ENCODE data around the gene ACTR3.
"Not testable (repeated sequence)": the region's sequence is repeated elsewhere in the genome, so short reads cannot be mapped to it uniquely, and the experiment has no call there.

The ACTR3 gene

DNA sequence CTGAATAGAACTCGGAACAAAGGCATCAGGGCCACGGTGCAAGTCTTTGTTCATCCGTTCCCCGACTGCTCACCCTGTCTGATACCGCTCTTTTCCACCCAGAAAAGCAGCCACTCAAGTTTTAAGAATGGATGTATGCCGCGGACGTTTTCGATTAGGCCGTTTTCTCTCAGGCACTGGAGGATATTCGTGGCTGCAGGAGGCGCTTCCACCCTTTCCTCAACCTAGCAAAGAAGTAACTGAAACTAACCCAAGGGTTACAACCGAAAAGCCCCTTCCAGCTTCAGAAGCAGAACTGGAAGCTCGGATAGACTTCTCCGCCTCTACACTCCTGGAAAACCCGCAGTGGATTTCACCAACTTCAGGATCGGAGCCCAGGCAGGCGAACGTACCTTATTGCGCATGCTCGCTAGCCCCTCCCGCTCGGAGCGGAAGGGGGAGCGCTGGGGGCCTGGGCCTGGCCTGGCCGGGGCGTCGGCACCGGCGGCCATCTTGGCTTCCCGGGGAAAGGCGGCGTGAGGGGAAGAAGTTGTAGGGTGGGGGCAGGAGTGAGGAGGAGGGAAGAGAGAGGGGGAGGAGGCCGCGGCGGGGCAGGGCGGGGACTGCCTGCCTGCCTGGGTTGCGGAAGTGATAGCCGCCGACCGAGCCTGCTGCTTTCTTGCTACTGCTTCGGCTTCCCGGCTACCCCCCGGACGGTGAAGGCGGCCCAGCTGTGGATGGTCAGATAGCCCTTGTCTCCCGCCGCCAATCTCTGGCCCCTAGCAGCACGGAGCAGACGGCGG is at the start of gene ACTR3:
TSS of gene ACTR3 (plus strand) at position 619 of the 782 bp plus-strand sequence. CDS start 191 bp downstream, outside the sequence.
- DNase-seq (ENCODE audit: low read depth) = peak; percentile 97

DNA sequence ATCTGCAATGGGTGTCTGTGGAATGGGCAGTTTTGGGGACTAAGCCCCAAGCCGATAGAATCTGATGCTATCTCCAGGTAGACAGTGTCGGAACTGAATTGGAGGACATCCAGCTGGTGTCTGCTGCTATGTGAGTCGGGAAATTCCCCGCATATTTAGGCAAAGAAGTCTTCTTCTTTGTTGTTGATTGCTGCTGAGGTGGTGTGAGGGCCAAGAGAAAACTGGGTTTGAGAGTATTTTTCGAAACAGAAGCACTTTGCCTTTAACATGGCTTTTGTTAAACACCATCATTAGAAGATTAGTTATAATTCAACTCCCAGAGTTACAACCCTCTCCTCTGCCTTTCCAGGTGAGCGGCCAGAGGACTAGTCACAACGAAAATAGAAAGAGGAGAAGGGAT is 49.4 kb upstream of the ACTR3 start:
- DNase-seq (ENCODE audit: low read depth) = no peak

DNA sequence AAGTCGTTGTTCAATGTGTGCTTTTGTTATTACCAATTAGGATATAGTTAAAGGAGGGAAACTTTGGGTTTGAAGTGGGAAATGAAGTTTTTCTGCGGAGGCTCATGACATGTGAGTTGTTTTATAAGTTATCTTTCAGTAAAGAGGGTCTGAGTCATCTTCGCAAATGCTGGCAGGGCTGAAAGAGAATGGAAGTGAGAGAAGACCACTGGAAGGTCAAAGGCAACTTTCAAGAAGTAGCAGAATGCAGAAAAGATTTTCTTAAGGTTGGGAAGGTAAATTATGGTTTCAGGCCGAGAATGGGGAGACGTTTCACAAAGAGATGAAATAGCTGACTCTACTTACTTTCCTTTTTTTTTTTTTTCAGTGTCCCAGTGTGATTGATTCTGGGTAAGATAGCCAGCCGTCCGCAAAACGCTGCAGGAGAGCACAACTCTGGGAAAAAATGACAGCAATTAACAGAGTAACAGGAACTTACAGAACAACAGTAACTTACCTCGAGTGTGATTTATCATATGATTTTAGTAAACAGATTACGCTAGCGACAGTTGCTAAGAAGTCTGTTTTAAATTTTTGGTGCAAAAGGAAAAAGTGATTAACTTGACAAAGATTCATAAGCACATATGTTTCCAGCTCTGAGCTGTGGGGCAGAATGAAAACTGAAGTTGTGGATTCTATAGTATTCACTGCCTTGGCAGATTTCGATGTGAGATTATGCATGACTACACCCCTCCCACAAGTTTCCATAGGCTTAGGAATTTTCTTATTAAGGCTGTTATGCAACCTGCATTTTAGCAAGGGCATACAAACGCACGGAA is 46.8 kb upstream of the ACTR3 start:
- DNase-seq (ENCODE audit: low read depth) = no peak

DNA sequence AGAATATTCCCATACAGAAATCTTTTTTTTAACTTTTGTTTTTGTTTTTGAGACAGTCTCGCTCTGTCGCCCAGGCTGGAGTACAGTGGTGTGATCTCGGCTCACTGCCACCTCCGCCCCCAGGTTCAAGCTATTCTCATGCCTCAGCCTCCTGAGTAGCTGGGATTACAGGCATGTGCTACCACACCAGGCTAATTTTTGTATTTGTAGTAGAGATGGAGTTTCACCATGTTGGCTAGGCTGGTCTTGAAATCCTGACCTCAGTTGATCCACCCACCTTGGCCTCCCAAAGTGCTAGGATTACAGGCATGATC is 46.2 kb upstream of the ACTR3 start:
- DNase-seq (ENCODE audit: low read depth) = not testable (repeated sequence)

DNA sequence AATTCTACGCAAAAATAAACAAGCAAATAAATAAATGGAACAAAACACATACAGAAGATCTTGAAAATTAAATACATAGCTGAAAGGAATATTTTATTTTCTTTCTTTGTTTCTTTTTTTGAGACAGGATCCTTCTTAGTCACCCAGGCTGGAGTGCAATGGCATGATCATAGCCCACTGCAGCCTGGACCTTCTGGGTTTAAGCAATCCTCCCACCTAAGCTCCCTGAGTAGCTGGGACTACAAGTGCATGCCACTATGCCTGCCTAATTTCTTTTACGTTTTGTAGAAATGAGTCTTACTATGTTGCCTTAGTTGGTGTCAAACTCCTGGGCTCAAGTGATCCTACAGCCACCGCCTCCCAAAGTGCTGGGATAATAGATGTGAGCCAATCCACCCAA is 44.6 kb upstream of the ACTR3 start:
- no peak for DNase-seq (ENCODE audit: low read depth)

DNA sequence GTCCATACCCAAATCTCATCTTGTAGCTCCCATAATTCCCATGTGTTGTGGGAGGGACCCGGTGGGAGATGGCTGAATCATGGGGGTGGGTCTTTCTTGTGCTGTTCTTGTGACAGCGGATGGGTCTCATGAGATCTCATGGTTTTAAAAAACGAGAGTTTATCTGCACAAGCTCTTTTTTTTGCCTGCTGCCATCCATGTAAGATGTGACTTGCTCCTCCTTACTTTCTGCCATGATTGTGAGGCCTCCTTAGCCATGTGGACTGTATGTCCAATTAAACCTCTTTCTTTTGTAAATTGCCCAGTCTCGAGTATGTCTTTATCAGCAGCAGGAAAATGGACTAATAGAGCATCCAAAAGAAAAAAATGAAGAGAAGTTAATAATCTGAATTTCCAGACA is 44.1 kb upstream of the ACTR3 start:
- DNase-seq (ENCODE audit: low read depth) = not testable (repeated sequence)

DNA sequence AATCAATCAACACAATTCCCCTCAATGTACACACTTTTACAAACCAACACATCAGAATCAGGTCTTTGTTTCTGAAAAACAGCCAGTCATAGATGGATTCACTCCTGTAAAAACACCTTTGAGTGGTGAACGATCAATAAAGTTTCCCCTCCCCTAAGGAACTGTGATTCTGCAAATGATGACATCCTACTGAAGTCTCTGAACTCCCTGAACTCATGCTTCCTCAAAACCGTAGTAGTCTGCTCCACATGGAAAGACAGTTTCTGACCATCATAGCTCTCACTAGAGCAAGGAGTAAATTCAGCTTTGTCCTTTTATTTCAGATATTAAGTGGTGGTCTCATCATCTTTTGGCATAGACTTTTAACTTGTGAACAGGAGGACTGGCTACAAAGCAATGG is 43.5 kb upstream of the ACTR3 start:
- no peak for DNase-seq (ENCODE audit: low read depth)

DNA sequence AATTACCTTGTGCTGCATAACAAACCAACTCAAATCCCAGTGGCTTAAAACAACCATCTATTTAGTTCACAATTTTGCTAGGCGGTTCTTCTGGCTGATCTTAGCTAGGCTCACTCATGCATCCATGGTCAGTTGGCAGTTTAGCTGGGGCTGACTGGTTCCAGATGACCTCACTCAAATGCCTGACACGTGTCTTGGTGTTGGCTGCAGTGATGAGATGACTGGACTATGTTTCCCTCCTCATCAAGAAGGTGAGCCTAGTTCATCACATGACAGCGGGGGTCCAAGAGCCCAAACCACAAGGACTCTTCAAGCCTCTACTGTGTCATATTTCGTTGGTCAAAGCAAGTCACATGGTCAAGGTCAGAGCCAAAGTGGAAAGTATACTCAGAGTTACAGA is 42.7 kb upstream of the ACTR3 start:
- no peak for DNase-seq (ENCODE audit: low read depth)

DNA sequence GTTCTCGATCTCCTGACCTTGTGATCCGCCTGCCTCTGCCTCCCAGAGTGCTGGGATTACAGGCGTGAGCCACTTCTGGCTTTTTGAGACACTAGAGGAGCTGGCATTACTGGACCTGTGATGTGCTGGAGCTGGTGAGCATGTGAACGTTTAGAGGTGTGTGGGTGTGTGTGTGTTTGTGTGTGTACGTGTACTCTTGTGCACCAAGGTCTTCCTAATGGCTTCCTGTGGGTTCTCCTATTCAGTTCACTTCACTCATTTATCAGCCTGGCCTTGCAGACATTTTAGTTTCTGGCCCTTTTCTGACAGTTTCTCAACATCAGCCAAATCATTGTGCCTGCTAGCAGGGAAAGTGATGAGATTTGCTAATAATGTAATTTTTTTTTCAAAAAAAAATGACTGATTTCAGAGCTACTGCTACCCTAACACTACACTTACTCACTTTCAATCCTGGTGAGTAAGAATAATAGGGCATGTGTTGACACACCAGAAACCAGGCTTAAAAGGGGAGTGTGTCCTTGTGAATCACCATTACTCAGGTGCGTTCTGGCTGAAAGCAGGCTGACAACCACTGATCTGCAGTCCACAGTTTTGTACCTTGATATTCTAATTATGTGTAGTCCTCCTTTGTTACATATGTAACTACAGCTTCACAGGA is 41.0 kb upstream of the ACTR3 start:
- DNase-seq (ENCODE audit: low read depth) = no peak

DNA sequence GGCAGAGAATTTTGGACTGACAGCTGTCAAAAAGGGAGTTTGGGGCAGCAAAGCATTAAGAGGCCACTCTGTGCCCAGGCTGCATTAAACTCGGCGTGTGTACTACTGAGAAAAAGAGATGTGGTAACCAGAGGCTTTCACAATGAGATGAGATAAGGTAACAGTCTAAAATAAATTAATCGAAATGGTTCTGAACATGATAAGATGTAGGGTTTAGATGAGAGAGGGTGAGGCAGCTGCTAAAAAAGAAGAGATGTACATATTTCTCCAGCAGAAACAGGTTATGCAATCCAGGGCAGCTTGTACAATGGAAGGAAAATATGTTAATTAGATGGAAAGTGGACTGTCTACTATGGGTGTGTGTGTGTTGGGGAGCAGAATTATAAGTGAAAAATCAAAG is 39.2 kb upstream of the ACTR3 start:
- DNase-seq (ENCODE audit: low read depth) = no peak

DNA sequence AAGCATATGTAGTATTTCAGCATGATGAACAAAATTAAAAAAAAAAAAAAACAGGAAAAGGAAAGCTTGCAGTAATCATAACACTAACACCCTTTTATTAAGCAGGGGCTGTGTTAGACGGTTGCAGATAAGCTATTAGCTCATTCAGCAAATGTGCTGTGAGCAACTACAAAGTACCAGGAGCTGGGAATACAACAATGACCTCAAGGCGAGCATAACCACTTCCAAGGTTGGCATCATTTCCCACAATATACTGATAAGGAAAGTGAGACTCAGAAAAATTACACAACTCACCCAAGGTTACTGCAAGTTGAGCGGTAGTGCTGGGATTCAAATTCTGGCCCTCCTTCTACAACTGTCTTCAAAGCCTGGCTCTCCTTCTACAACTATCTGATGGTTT is 38.2 kb upstream of the ACTR3 start:
- no peak for DNase-seq (ENCODE audit: low read depth)

DNA sequence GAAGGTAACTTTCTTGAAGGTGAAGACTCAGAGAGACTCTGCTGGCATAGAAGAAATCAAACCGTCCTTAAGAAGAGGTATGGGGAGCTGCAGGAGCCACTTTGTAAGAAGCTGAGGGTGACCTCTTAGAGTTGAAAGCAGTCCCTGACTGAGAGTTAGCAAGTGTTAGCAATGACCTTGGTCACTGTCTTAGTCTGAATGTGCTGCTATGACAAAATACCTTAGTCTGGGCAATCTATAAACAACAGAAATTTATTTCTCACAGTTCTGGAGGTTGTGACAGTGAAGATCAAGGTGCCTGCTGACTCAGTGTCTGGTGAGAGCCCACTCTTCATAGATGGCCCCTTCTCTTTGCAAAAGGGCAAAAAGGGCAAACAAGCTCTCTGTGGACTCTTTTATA is 35.7 kb upstream of the ACTR3 start:
- DNase-seq (ENCODE audit: low read depth) = no peak

DNA sequence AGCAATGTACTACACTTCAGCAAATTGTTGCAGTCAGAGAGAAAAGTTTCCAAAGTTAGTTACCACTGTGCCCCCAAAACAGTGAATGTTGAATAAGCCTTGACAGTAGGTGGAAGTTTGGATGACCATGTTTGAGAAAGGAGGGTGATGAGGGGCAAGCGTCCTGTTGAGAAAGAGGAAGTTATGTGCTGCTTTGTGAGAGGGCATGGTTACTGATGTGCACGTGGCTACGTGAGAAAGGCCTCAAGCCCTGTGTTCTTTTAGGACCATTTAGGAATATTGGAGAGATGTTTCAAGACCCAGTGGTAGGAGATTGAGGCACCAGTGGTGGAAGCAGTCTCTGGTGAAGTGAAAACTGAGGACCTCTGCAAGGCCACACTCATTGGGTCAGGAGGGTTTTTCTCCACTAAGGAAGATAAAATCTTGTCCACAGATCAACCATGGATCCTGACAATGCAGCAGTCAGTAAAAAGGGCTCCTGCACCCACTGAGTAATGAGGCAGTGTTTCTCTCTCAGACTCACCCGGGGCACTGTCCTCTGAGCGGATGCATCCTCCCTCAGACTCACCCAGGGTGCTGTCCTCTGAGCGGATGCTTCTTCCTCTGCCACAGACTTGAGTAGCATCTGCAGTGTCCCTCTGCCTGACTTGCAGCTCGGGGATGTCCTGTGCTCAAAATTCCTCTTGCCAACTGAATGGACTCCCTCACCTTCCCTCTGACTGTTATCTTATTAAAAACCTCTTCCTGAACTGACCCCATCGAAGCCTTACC is 34.7 kb upstream of the ACTR3 start:
- no peak for DNase-seq (ENCODE audit: low read depth)

DNA sequence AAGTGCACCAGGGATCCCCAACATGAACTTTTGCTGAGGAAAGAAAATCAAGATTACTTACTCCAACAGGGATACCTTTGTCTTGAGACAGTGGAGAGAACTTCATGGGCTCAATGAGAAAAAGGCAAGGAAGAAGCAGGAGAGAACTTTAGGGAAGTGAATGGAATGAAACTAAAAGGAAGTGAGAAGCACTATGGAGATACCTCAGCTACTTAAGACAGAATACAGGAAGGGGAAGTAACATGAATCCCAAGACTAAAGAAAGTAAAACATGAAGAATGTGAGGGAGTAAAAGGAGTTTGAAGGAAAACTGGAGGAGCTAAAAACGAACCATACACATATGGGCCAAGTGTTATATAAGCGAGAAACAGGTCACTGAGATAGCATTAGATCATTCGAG is 32.4 kb upstream of the ACTR3 start:
- no peak for DNase-seq (ENCODE audit: low read depth)

DNA sequence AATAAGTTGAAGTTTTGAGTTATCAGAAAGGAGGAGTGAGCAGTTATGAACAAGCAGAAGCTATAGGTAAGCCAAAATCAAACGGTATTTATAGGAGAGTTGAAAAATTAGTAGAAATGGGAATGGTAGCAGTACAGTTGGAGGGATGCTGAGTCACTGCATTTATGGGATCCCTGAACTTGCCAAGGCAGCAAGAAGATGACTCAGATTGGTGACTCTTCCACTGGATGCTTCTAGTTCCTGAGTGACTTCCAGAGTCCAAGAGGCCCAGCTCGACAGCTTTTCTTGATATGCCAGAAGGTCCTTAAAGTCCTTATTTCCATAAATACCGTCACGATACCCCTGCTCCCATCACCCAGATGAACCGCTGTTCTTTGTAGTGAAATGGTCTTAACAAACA is 31.1 kb upstream of the ACTR3 start:
- DNase-seq (ENCODE audit: low read depth) = no peak

DNA sequence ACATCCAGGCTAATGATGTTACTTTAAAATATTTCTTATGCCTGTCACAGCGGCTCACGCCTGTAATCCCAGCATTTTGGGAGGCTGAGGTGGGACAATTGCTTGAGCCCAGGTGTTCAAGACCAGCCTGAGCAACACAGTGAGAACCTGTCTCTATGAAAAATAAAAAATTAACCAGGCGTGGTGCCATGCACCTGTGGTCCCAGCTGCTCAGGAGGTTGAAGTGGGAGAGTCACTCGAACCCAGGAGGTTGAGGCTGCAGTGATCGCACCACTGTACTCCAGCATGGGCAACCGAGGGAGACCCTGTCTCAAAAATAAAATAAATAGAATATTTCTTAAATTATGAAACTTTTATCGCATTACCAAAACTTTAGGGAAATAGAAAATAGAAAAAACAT is 28.1 kb upstream of the ACTR3 start:
- DNase-seq (ENCODE audit: low read depth) = no peak

DNA sequence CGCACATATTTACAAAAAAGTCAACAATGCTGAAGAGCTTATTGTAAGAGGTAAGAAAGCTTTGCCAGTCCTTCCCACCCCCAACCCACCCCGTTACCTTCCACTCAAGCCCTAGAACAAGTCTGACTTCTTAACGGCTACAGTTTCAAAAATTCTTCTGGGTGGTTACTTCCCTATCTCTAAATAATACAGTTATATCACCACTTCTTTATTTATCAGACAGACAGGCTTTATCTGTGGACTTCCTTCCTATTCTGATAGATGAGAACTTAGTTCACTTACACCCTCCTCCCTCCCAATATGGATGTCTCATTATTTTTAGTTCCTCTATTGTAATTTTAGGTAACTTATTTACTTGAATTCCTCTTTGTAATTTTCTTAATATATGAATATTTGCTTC is 26.7 kb upstream of the ACTR3 start:
- DNase-seq (ENCODE audit: low read depth) = no peak

DNA sequence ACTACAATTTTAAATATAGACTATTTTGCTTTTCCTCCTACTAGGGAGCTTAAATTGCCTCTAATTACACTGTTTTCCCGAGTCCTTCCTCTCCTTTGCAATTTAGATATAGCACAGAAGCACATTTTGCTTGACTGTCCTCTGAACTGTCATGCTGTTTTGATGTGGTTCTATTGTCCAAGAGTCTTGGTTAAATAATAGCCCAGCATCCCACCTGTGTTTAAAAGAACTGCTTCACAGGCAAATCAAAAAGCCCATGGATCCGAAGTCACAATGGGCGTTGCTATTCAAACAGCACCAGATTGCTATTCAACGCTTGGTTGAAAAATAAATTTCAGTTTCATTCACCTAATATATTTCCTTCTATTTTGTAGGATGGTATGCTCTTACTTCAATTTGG is 22.3 kb upstream of the ACTR3 start:
- DNase-seq (ENCODE audit: low read depth) = no peak

DNA sequence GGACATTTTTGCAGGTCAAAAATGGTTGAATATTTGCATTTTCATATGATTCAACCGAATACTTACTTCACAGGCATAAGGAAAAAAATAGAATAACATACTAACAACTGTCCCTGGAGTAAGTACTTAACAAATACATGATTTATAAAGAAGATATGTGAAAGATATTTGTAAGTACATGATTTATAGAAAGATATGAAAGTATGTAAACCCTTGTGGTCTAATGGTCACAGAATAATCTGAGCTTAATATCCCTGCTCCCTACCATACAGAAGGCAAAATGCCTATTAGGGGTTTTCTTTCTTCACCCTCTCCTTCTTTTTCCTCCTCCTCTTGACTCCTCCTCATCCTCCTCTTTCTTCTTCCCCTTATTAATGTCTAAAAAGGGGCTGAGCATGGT is 20.6 kb upstream of the ACTR3 start:
- DNase-seq (ENCODE audit: low read depth) = no peak

DNA sequence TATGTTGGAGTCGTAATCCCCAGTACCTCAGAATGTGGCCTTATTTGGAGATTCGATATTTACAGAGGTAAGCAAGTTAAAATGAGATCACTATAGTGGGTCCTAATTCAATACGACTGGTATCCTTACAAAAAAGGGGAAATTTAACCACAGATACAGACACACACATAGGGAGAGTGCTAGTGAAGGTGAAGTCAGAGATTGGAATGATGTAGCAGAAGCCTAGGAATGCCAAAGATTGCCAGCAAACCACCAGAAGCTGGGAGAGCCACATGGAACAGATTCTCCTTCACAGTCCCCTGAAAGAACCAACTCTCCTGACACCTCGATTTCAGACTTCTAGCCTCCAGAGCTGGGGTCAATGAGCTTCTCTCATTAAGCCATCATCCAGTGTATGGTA is 17.7 kb upstream of the ACTR3 start:
- no peak for DNase-seq (ENCODE audit: low read depth)

DNA sequence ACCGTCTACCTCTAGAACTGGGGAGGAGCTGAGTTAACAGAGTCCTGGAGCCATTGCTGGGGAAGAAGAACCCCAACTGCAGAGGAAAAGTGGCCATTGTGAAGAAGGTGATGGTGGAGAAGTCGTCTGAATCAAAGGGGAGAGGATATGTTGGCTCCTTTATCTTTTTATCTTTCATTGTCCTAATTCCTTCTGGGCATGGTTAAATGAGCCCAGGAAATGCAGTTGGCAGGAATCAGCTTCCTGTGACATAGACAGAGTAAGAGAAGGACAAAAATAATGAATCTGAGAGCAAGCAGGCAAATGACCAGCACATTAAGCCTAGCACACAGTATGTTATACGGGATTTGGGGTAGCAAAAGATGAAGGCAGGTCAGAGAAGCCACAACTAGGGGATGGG is 16.0 kb upstream of the ACTR3 start:
- DNase-seq (ENCODE audit: low read depth) = no peak

DNA sequence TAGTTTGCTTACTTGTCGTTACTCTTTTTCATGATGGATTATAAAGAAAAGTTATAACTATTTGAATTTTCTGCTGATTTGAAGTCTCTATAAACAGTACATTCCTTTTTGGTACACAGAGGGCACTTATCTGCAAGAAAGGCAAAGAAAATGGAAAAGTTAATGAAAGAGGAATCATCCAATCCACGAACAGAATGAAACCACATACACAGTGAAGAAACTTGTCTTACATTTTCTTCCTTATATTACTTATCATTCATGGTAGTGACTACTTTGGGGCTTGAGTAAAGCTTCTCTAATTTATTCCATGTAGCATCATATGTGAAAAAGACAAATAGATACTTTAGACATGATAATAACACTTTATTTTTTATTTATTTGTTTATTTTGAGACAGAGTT is 14.8 kb upstream of the ACTR3 start:
- DNase-seq (ENCODE audit: low read depth) = no peak

All from activated T-helper 1 cell treated with Interleukin-2 at 50 U/mL for 16 hours (primary cell).